Prostate gland (tissue), 2 donors: Measurements from ENCODE around the gene ARPP21. TPM values are rescaled to one million over a fixed set of nuclear protein-coding genes. Genes with fewer than 3 reads are reported as not detected.

Experiments
- DNase-seq: peaks from one replicate; pipeline ENCODE4 v3.0.0-alpha.2; 2019; ENCODE audit warnings: low spot score
- H3K27ac ChIP-seq, 2 donors: fragments of 200-600 bp; sonication (generic); 2 replicates each; pipeline ENCODE4 v1.5.1; 2017 to 2019
- H3K27me3 ChIP-seq: fragments of 200-600 bp; sonication (generic); replicated peaks from 2 replicates; pipeline ENCODE4 v1.5.1; 2019; ENCODE audit not compliant: insufficient read depth
- H3K36me3 ChIP-seq, 2 donors: fragments of 200-600 bp; sonication (generic); 1 replicate in 1 of 2; 2 replicates in 1 of 2; pipeline versions ENCODE4 v1.5.1 to v1.8.1; 2017 to 2019
- H3K4me1 ChIP-seq: fragments of 200-600 bp; sonication (generic); replicated peaks from 2 replicates; pipeline ENCODE4 v1.5.1; 2019
- H3K4me3 ChIP-seq, 2 donors: fragments of 200-600 bp; sonication (generic); 2 replicates each; pipeline ENCODE4 v1.5.1; 2017 to 2019
- H3K9me3 ChIP-seq: fragments of 200-600 bp; sonication (generic); 2 replicates; pipeline ENCODE4 v1.5.1; 2017
- CTCF ChIP-seq, 4 experiments: fragments of 200-600 bp in 2 of 4; fragments of 450-650 bp in 2 of 4; sonication (generic) in 2 of 4; IDR thresholded peaks; 1 replicate in 3 of 4; 2 replicates in 1 of 4; pipeline ENCODE4 v1.5.1; 2016 to 2019; ENCODE audit warnings: antibody characterized with exemption in 4 of 4, mild to moderate bottlenecking in 2 of 4, moderate library complexity in 2 of 4
- POLR2A ChIP-seq: fragments of 450-650 bp; IDR thresholded peaks from one replicate; pipeline ENCODE4 v1.6.1; 2016; ENCODE audit warnings: antibody characterized with exemption, mild to moderate bottlenecking
- POLR2AphosphoS5 ChIP-seq: sonication (generic); formaldehyde crosslinking; IDR thresholded peaks from one replicate; pipeline ENCODE4 v1.6.1; 2017; ENCODE audit warnings: antibody characterized with exemption
- WGBS: methylation state at CpG from one replicate; pipeline ENCODE4 v1.1.5; 2018; 5-methylcytosine and 5-hydroxymethylcytosine counted together
- intact Hi-C: fragments of 100-400 bp; cut with DNase I; formaldehyde crosslinking; loops from one replicate; pipeline ENCODE4 v1.14.2; 2022
- total RNA-seq, 2 donors: library from RNA; depleted of rRNA; stranded (reverse); fragments of >200 nt; gene quantifications; one replicate each; pipeline ENCODE4 v1.1.0, GENCODE V29; 2016

Gene ARPP21
- total RNA-seq, 2 donors from 2014 or later, result 8.1 TPM; not detected in 1

DNA sequence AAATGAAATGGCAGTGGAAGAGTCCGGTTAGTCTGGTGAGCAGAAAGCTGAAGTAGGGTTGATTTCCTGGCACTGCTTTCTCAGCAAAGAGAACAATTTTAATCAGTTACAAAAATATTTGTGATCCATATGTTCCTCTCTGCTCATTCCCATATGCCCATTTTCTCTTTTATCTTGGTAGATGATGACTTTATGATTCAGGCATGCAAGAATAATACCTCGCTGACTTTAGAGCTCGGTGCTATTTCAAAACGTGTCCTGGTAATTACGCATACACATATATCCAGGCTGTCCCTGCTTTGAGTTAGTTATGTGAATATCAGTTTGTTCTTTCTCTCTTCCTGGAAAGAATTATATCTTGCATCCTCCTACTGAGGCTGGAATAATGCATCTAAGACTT lies 38.5 kb downstream of the ARPP21 start:
- TF ChIP-seq POLR2A (no peak), POLR2AphosphoS5 (no peak), CTCF (IDR thresholded peaks at IDR 0.05) (no peak)
- intact Hi-C loops, result no loop called here
- no peak for DNase-seq
- Histone ChIP-seq H3K9me3 (no peaks in the 10 kb centered on the region), H3K27ac (no peak overlapping the region), H3K4me1 (no peaks in the 10 kb centered on the region), H3K27me3 (no peaks in the 10 kb centered on the region), H3K36me3 (no peaks in the 10 kb centered on the region), H3K4me3 (no peak overlapping the region)
- WGBS, result 76% methylated on average over 5 of the region's 5 CpGs

GRCh38 chr3:35678643-35679161 lies 39.4 kb downstream of the ARPP21 start:
- no peaks in the 10 kb centered on the region for H3K9me3 ChIP-seq
- DNase-seq, result no peak
- H3K27me3 ChIP-seq, result no peaks in the 10 kb centered on the region
- H3K4me1 ChIP-seq, result no peaks in the 10 kb centered on the region
- H3K36me3 ChIP-seq, result no peaks in the 10 kb centered on the region
- no peak for TF ChIP-seq POLR2AphosphoS5
- H3K4me3 ChIP-seq, result no peak overlapping the region
- no peak overlapping the region for H3K27ac ChIP-seq
- intact Hi-C loops, result no loop called here
- WGBS, result 42% methylated on average over 7 of the region's 7 CpGs

DNA sequence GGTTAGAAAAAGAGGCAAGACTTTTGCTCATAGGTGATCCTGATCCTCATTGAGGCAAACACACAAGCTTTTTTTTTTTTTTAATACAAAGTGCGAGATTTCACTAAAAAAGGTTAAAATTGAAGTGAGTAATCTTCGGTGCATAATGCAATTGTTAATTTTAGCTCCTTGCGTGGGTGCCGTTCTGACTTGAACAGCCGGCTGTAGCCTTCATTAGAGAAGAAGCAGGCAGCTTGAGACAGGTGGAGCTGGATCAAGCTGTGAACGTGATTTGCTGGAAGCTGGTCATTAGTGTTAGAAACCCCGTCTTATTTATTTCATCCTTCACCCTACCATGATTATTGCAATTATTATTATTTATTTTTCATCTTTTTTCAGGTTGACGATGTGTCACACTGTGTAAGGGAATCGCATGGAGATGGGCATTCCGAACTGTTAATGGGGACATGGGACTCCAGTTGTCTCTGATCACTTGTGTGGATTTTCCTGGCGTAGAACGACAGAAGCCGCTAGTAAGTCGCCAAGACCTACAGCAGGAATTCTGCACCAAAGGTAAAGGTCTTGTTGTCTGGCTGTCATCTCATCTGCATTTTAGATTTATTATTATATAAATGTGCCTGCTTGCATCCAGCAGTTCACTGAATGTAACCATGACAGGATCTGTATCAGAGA lies 40.2 kb downstream of the ARPP21 start:
- no peak for DNase-seq
- no peak for TF ChIP-seq CTCF (IDR thresholded peaks at IDR 0.05)
- TF ChIP-seq POLR2AphosphoS5, result no peak
- no peak for TF ChIP-seq POLR2A
- WGBS, result 86% methylated on average over 14 of the region's 14 CpGs
- H3K4me3 ChIP-seq, result no peak overlapping the region
- intact Hi-C loops, result no loop called here
- no peaks in the 10 kb centered on the region for H3K4me1 ChIP-seq
- no peaks in the 10 kb centered on the region for H3K27me3 ChIP-seq
- H3K9me3 ChIP-seq, result no peaks in the 10 kb centered on the region
- H3K36me3 ChIP-seq, result no peaks in the 10 kb centered on the region
- H3K27ac ChIP-seq, result no peak overlapping the region

DNA sequence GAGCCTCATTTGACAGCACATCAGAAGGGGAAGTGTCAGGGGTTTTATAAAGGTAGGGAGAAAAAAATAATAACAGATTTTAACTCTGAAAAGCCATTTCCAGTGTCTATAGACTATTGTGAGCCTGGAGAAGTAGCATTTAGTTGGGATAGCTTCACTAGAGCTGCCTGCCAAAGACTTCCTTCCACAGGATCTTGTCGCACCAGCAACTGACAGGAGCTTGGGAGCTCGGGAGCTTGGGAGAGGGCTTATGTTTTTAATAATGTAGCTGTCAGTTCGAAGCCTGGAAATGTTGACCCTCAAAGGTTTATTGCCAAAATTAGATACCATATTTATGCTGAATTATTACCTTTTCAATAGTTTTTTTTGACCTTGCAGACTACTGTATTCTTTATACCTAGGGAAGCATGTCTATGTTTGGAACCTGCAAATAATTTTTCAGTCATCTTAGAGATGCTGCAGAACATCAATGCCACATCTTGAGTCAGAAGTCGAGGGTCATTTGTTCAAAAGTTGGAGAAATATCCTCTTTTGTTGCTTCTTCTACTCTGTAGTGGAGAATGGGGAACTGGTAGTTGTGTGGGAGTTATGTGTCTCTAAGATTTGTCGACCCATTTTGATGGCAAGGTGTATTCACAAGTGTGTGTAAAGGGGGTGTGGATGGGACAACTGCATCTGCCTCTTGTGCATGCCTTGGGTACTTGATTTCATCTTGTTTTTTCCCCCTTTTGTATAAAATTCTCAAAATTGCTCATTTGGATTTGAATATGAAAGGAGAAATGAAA lies 41.7 kb downstream of the ARPP21 start:
- H3K4me3 ChIP-seq, result no peak overlapping the region
- no peaks in the 10 kb centered on the region for H3K9me3 ChIP-seq
- H3K4me1 ChIP-seq, result no peaks in the 10 kb centered on the region
- intact Hi-C loops, result no loop called here
- DNase-seq, result no peak
- TF ChIP-seq POLR2A, result no peak
- no peak for TF ChIP-seq POLR2AphosphoS5
- TF ChIP-seq CTCF (IDR thresholded peaks at IDR 0.05), result no peak
- no peak overlapping the region for H3K27ac ChIP-seq
- 64% methylated on average over 5 of the region's 5 CpGs for WGBS
- no peaks in the 10 kb centered on the region for H3K27me3 ChIP-seq
- no peaks in the 10 kb centered on the region for H3K36me3 ChIP-seq

DNA sequence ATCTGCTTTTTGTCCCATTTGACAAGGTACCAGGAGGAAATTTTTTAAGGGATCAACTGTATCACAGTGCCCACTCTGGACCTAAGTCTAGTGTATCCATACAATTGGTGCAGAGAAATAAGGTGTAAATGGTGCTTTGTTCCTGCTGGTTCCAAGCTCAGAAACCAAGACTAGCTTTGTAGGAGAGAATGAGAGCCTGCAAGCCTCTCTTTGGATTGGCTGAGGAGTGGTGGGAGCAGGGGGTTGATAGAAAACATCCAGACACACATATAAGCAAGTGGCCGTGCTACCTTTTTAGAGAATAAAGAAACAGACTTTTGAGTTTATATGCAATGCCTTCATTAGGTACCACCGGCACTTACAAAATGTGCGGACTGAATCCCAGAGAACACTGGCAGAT lies 45.8 kb downstream of the ARPP21 start:
- H3K27me3 ChIP-seq, result no peaks in the 10 kb centered on the region
- H3K4me1 ChIP-seq, result no peaks in the 10 kb centered on the region
- H3K27ac ChIP-seq, result no peak overlapping the region
- H3K4me3 ChIP-seq, result no peak overlapping the region
- WGBS, result 90% methylated on average over 3 of the region's 3 CpGs
- intact Hi-C loops, result no loop called here
- no peaks in the 10 kb centered on the region for H3K9me3 ChIP-seq
- TF ChIP-seq POLR2A (no peak), CTCF (IDR thresholded peaks at IDR 0.05) (no peak), POLR2AphosphoS5 (no peak)
- H3K36me3 ChIP-seq, result no peaks in the 10 kb centered on the region
- no peak for DNase-seq
